Measurements from ENCODE around the gene ZMAT1.
"Not testable (repeated sequence)": the region's sequence is repeated elsewhere in the genome, so short reads cannot be mapped to it uniquely, and the experiment has no call there.

The ZMAT1 gene

GRCh38 chrX:101931488-101932248 is at the start of gene ZMAT1:
TSS of gene ZMAT1 (minus strand) at chrX:101932027. CDS start at chrX:101932008, 19 bp downstream.
- peak; percentile 74 to 85 (median 85) for DNase-seq (ENCODE audit: low read depth in 3 of 3)

GRCh38 chrX:101977106-101977505 is 45.3 kb upstream of the ZMAT1 start:
- DNase-seq (ENCODE audit: low read depth in 3 of 3) = no peak

- DNase-seq (ENCODE audit: low read depth in 3 of 3) = no peak
Measured at GRCh38 chrX:101973066-101973465, 41.2 kb upstream of the ZMAT1 start.

GRCh38 chrX:101964923-101965539 is 33.2 kb upstream of the ZMAT1 start:
- DNase-seq (ENCODE audit: low read depth in 3 of 3) = not testable (repeated sequence)

GRCh38 chrX:101958139-101958538 is 26.3 kb upstream of the ZMAT1 start:
- DNase-seq (ENCODE audit: low read depth in 3 of 3) = no peak

GRCh38 chrX:101957174-101957573 is 25.3 kb upstream of the ZMAT1 start:
- no peak for DNase-seq (ENCODE audit: low read depth in 3 of 3)

GRCh38 chrX:101956556-101956955 is 24.7 kb upstream of the ZMAT1 start:
- DNase-seq (ENCODE audit: low read depth in 3 of 3) = no peak

- no peak for DNase-seq (ENCODE audit: low read depth in 3 of 3)
Measured at GRCh38 chrX:101950581-101950980, 18.8 kb upstream of the ZMAT1 start.

- no peak for DNase-seq (ENCODE audit: low read depth in 3 of 3)
Measured at GRCh38 chrX:101932249-101932570, 383 bp upstream of the ZMAT1 start.

GRCh38 chrX:101931136-101931487 is 715 bp downstream of the ZMAT1 start:
- no peak for DNase-seq (ENCODE audit: low read depth in 3 of 3)

GRCh38 chrX:101925733-101926132 is 6.1 kb downstream of the ZMAT1 start:
- no peak for DNase-seq (ENCODE audit: low read depth in 3 of 3)

- no peak for DNase-seq (ENCODE audit: low read depth in 3 of 3)
Measured at GRCh38 chrX:101918751-101919150, 13.1 kb downstream of the ZMAT1 start.

GRCh38 chrX:101906136-101906796 is 25.6 kb downstream of the ZMAT1 start:
- no peak for DNase-seq (ENCODE audit: low read depth in 3 of 3)

- no peak for DNase-seq (ENCODE audit: low read depth in 3 of 3)
Measured at GRCh38 chrX:101904996-101905395, 26.8 kb downstream of the ZMAT1 start.
